MV-4-11 (cell line): Measurements from ENCODE around the gene MYLK.

Experiments
- DNase-seq: peaks from one replicate; lab custom pipeline; 2025; lab: John Stamatoyannopoulos, UW

MYLK gene

DNA sequence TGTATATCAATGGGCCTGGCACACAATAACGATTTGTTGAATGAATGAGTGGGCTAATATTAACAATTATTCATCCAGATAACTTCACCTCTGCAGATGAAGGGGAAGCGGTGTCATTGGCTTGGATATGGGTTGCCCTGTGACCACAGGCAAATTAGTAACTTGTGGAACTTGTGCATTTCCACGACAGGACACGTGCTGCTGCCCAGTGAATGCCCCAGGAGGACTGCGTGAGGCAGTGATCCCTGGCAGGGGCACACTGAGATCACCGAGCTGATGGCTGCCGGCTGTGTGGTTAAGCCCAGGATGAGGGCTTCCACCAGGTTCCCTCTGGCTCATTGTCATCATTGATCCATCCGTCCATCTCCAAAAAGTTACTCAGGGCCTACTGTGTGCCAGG lies 215.2 kb downstream of the MYLK start:
- DNase-seq, result no peak

DNA sequence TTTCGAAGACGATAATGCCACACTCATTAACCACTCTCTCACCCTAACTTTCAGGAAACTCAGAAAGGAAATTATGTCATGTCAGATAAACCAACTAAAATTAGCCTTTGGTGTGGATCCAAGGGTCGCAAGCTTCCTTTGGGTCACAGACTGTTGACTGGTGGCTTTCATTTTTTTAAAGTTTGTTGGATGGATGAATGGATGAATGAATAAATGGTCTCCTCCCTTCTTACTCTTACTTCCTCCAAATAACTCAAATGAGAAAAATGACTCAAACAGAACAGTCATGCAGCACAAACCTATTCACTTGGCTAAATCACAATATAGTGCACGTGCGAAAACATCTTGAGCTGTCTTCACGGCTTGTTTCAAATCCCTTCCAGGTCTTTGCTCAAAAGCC lies 216.3 kb downstream of the MYLK start:
- peak; percentile 8 for DNase-seq

DNA sequence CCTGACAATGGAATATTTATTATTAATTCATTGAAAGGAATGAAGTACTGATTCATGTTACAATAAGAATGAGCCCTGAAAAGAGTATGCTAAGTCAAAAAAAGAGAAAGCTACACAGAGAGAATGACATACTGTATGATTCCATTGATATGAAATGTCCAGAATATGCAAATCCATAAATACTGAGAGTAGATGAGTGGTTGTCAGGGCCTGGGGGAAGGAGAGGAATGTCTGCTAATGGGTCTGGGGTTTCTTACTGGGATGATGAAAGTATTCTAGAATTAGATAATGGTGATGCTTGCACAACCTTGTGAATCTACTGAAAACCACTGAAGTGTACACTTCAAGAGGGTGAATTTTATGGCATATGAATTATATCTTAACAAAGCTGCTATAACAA lies 219.4 kb downstream of the MYLK start:
- no peak for DNase-seq

DNA sequence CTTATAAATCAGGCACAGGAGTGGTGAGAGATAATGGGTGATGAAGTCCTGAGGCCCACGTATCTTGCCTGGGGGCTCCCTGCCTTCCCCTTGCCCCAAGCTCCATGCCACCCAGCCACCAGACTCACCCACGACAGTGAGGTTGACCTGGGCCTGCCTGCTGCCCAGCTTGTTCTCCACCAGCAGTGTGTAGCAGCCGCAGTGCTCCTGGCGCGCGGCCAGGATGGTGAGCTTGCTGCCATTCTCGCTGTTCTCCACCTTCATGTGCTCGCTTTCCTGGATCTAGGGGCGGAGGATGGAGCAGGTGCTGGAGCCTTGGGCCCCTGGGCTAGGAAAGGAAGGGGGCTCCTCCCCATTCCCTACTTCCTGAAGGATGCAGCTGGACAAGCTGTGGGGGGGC lies 220.2 kb downstream of the MYLK start:
- DNase-seq, result no peak

DNA sequence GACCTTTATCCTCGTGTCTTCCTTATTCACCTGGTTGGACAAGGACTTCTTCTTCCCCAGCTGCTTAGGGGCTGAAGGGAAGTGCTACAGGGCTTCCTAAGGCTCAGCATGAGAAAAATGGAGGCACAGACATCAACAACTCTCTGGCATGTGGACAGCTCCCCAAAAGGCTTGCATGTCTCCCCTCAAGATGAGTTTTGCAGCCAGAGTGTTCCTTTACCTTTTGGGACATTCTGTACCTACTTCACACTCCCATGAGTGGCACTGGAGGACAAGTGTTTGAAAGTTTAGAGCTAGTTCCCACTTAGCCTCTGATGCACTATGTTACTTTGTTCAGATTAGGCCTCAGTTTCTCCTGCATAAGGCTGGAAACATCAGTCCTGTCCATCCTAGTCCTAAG lies 222.2 kb downstream of the MYLK start:
- DNase-seq, result no peak

DNA sequence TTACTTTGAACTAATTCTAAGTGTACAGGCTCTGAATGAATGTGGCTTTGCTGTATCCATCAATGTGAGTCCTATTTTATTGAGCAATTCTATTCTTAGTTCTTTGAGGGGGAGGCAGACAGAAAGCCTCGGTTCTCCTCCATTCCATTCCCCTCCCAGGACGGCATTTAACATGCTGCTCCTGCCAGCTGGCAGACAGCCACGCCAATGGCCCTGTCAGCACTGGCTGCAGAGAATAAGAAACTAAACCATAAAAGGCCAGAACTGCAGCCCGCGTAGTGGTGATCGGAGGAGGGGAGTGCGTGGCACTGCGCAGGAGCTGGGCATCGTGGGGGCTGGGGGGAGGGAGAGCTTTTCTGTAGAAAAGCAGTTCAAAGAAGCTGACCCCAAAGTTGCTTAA lies 223.2 kb downstream of the MYLK start:
- no peak for DNase-seq

DNA sequence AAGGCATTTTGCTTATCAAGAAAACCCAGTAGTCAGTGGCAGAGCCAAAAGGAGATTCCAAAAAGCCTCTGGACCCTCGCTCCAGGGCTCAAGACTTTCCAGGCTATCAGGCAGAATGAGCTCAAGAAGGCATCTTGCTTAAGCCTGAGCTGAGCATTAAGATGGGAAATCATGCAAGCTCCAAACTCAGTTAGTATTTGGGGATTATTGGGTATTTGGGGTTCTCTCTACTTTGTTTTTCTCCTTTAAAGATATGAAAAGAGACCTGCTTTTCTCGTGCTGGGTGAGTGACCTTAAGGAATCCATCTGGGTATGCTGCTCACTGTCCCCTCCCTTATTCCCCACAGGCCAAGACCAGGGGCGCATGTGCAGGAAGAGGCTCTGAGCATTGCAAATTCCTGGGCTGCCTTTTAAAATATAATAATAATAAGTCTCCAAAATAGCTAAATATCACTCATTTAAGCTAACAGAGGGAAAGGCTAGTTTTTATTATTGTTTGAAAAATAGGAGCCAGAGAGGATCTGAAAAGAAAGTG lies 223.9 kb downstream of the MYLK start:
- DNase-seq, result no peak

DNA sequence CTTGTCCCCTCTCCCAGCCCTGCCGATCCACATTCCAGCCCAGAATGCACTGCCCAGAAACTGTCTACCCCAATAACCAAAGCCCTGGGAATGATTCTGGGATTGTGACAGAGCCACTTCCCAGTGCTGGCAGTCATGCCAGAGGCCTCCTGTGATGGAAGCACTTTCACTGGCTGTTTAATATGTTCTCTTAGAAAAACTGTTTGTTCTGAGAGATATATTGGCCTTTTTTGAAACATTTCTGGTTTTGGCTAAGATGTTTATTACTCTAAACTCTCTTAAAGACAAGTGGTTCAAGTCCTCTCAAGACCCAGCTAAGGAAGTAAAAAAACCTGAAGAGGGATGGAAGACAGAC lies 225.3 kb downstream of the MYLK start:
- no peak for DNase-seq

DNA sequence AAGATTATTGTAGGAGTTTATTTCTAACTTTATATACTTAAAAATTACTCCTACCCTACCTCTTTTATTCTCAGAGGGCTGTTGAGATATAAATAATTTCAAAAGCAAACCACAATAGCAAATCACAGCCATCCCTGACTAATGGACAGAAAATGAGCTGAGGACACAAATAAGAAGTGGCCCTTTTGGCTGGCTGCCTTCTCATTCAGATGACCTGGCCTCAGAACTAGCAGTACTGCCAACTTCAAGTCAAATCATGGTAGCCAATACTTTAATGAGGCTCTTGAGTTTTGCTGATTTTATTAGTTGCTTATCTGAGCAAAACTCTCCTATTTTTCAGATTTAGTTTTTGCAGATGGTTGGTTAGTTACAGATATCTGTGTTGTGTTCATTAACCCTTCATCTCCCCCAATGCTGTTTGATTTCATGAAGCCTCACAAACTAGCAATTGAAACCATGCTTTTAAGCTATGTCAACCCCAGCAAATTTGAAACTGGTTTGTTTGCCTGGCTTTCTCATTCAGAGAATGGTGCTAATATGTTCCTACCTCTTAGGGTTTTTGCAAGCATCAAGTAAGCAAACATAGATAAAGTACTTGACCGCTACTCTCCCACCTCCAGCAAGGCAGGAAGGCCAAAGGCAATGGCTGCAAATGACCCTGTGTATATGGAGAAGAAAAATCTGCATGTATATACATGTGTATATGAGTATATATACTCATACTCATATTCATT lies 225.8 kb downstream of the MYLK start:
- no peak for DNase-seq

DNA sequence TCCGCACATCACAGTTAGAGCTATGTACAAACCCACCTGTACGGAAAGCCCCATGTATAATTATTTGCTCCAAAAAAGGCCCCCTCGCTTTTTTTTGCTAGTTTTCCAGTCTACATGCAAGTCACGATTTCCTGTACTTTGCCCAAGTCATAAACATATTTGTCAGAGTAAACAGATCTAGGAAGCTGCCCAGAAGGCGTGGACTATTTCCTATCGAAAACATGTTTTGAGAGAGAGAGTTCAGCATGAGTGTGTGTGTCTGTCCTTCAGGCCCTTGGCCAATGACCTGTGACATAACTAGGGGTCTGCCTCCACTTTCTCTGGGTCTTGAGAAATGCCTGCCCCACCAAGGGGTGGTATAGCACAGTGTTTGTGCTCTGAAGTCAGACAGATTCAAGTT lies 226.6 kb downstream of the MYLK start:
- DNase-seq, result no peak

DNA sequence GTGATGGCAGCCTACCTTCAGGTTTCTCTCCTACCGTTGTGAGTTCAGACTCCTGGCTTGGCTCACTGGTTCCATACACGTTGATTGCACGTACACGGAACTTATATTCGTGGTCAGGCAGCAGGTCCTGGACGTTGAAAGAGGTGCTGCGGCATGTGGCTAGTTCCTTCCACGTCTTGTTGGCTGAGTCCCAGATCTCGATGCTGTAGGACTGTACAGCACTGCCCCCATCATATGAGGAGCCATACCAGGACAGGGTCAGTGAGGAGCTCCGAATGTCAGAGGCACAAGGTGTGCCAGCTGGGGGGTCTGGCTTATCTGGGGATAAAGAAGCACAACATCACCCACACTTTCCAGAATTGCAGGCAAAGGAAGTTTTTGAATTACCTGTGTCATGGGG lies 227.0 kb downstream of the MYLK start:
- no peak for DNase-seq

DNA sequence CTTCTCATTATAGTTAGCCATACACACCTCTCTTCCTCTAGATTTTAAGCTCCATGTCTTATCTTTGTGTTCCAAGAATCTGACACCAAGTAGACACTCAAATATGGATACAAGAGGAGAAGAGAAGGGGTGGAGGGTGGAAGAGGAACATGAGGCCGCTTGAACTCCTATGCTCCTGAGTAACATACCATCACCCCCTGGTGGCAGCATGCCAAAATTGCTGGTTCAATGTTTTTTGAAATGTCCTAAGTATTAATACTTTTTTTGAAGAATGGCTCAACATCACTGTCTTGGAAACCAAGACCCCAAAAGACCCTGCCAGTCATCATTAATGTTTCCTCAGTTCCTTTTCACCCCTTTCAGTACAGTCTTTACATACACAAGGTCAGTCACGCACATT lies 227.4 kb downstream of the MYLK start:
- no peak for DNase-seq

DNA sequence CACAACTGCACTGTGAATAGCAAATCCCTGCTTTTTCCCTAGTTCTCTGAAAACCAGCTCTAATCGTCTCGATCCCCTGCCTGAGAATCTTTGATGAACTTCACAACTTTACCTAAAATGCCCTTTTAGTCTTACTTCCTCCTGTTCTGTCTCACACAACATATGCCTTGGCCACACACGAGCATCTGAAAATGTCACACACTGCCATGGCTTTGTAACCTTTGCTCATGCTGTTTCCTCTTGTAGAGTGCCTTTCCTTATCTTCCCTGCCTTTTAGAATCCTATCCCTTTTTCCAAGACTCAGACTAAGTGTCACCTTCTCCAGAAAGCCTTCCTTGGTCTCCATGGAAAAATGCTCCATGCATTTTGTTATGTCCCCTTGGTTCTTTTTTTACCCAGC lies 227.9 kb downstream of the MYLK start:
- DNase-seq, result no peak

DNA sequence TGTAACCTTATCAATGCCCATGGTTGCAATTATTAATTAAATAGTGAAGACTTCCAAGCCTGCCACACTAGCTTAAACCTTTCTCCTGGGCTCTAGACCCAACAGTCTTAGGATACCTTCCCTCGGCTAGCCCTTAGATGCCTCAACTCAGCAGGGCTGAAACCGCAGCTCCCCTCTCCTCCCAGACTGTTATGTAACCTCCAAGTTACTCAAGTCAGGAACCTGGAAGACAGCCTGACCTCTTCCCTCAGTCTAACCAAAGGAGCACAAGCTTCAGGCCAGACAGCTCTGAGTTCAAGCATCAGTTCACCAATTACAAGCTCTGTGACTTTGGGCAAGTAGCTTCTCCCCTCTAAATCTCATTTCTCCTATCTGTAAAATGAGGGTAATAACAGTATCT lies 228.7 kb downstream of the MYLK start:
- peak; percentile 66 for DNase-seq

DNA sequence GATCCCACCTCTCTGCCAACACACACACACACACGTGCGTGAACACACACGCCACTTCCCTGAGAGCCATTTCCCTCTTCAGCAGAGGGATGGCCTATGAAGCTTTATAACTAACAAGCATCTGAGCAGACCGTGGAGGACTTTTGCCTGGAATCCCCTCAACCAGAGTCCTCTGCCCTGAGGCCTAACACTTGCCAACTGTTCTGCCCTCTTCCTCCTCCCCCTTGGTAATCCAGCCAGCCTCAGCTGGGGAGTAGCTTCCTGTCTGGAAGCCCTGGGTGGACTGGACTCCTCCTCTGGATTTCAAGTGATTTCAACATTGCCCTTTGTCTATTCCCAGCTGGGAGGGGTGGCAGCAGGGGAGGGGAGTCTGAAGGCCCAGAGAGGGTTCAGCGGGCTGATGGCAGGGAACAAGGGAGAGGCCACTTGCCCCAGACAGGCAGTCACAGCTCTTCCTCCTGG lies 230.9 kb downstream of the MYLK start:
- peak; percentile 58 for DNase-seq

DNA sequence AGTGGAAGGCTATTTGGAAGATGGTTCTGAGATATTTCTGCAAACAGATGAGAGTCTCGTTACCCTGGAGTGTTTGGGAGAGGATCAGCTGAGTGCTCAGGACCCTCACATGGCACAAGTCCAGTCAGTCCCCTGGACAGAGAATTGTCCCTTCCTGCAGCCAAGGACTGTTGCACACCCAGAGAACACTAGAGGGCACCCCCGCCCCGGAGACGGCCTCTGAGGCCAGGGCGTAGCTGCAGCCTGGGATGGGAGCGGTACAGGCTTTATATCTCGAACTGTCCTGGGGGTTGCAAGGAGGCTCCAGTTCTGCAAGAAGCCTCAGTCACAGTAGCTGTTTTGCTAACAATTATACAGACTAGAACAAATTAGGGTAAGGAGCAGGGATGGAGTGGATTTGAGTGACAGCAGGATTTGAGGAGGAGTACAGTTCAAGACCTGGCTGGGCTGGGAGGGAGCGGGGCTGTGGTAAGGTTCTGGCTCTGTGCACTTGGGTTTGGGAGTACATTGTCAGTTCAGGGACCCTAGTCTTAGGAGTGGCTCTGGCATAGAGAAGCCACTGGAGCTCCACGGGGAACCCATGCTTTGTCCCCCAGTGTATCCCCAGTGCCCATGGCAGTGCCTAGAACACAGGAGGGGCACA lies 231.7 kb downstream of the MYLK start:
- DNase-seq, result peak; percentile 50

DNA sequence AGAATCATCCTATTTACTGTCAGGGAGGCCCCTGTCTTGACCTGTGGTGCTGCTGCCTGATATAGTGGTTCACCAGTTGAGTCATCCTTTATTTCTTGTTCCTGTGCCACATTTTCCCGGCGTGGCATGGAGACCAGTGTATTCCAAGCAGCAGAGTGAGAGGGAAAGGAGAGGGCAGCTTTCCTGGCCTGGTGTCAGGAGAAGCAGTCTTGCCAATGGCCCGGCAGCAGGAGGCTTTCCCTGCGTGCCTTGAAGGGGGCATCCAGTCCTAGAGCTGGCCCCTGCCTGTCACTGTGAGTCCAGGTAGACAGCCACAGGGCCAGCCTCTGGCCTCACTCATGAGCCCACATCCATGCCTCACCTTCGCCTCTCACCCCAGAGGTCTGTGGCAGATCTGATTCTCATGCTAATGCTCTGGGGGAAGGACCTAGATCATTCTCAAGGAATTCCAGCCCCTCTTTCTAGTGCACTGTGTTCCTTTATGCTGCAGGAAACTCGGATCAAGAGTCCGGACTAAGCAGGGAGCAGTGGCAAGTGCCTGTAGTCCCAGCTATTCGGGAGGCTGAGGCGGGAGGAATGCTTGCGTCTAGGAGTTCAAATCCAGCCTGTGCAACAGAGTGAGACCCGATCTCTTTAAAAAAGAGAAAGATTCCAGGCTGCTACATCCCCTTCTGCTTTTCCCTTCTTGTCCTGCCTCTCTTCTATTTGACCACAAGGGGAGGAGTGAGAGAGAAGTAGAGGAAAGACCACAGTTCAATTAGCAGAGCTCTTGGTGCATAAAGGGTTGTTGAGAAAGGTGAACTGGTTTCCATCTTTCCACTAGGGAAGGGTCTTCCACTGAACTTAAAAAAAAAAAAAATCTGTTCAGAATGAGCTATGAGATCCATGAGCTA lies 232.4 kb downstream of the MYLK start:
- no peak for DNase-seq

DNA sequence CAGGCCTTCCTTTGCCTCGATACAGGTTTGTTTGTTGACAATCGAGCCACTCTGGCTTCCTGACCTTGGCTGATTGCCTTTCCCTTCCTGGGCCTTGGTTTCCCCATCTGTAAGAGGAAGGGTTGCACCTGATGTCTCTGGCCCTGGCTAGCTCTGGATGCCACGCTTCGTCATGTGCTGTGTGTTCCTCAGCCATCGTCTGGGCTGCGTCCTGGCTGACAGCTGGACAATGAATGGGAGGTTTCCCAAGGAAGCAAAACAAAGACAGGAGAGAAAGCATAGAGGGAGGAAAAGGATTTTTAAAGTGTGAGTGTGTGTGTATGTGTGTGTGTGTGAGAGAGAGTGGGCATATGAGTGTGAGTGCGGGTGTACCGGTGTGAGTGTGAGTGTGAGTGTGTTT lies 234.0 kb downstream of the MYLK start:
- no peak for DNase-seq

DNA sequence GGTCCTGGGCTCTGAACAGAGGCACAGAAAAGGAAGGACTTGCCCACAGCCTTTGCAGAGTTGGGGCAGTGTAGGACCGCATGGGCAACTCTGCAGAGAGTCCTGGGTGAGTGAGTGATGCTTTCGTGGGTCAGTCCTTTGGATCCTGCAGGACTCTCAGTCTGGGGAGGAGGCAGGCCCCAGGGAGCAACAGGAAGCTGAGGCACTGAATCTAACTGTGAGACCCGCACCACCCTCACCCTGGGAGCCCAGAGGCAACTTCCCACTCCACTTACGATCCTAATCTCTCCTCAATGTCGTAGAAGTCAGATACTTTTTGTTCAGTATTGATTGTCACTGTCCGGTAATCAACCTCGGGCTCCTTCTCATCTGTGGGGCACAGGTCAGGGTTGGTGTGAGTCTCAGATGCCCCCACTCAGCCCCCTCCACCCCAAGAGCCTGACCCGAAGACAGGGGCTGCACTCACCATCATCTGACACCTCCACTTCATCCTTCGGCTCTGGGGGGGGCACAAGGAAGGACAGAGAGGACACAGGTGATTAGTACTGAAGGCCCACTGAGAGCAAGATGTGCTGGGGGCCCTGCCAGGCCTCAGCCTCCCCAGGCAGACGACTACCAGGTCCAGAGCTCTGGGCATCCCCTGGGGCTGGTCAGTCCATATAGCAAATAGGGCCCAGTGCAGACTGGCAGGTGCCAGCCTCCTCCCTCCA lies 235.3 kb downstream of the MYLK start:
- no peak for DNase-seq

DNA sequence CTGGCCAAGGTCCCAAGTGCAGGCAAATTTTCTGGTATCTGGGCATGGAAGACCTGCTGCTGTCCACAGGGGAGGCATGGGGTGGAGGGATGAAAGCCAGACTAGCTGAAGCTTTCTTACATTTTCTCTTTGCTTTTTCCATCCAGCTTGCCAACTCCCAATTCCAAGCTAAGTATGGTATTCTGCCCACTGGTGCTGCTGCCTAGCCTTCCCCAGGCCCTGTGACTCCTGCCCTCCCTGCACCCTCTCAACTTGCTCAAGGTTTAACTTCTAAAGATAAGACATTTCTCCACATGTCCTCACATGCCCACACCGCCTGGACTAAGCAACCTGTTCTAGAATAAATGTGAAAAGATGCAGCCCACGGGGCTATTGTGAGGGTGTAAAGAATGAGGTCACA lies 239.8 kb downstream of the MYLK start:
- no peak for DNase-seq

DNA sequence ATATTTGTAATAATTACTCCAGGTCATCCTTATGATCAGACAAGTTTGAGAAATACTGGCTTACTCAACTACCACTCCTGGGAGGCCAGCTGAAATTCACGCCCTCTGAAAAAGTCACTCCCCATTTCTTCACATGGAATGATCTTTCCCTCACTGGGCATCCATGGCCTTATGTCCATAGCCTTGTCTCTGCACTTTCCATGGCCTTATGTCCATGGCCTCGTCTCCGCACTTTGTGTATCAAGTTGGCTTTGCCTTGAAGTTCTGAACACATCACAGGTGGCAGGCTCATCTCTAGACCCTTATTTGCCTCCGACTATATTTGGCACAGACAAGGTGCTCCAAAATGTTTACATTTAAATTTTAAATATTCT lies 241.2 kb downstream of the MYLK start:
- DNase-seq, result no peak
